K562 (cell line): ENCODE data around the gene LOXL3. TPM values are rescaled to one million over a fixed set of nuclear protein-coding genes. Genes with fewer than 3 reads are reported as not detected.
A peak's percentile ranks its signal among the peaks of the same experiment; 100 is the strongest.

ENCODE experiments used
- CREB3 ChIP-seq: fragments of 450-650 bp; conservative IDR thresholded peaks from 2 replicates; pipeline ENCODE4 v1.6.1; 2016; ENCODE audit warnings: missing genetic modification characterization, low read depth, mild to moderate bottlenecking, missing compliant biosample characterization, moderate library complexity
- CREB3L1 ChIP-seq: fragments of 450-650 bp; IDR thresholded peaks from 2 replicates; pipeline ENCODE4 v1.6.1; 2014; ENCODE audit warnings: low read depth, mild to moderate bottlenecking, moderate library complexity, borderline replicate concordance
- HMG20A ChIP-seq: fragments of 450-650 bp; formaldehyde crosslinking; conservative IDR thresholded peaks from 2 replicates; pipeline ENCODE4 v1.4.0; 2020; ENCODE audit warnings: mild to moderate bottlenecking, mixed read lengths
- NFIC ChIP-seq: fragments of 450-650 bp; IDR thresholded peaks from 2 replicates; pipeline ENCODE4 v1.6.1; 2017; ENCODE audit warnings: mild to moderate bottlenecking, inconsistent platforms
- NR0B1 ChIP-seq: fragments of 450-650 bp; IDR thresholded peaks from one replicate; pipeline ENCODE4 v1.6.1; 2018; ENCODE audit warnings: mild to moderate bottlenecking, moderate library complexity; ENCODE audit not compliant: partially characterized antibody
- PRDM10 ChIP-seq: fragments of 450-650 bp; IDR thresholded peaks from 2 replicates; pipeline ENCODE4 v1.6.1; 2018; ENCODE audit not compliant: partially characterized antibody
- RBM22 ChIP-seq: fragments of 200-400 bp; formaldehyde crosslinking; IDR thresholded peaks from 2 replicates; pipeline ENCODE4 v1.6.1; 2018; ENCODE audit warnings: low read length, low read depth; ENCODE audit not compliant: poor library complexity, severe bottlenecking
- YBX1 ChIP-seq: fragments of 450-650 bp; IDR thresholded peaks from 2 replicates; pipeline ENCODE4 v1.7.1; 2016; ENCODE audit warnings: mild to moderate bottlenecking
- ZNF140 ChIP-seq: fragments of 250-450 bp; sonication (Bioruptor Pico); IDR thresholded peaks from 2 replicates; pipeline ENCODE4 v1.8.0; 2021; ENCODE audit warnings: moderate library complexity, mild to moderate bottlenecking, inconsistent platforms
- polyA plus RNA-seq, 8 experiments: library from polyadenylated mRNA; depleted of rRNA in 4 of 8; stranded (reverse) in 5 of 8; unstranded in 3 of 8; fragments of >200 nt; fragmentation: Nextera tagmentation in 2 of 8; fragmentation: Illumina TruSeq in 1 of 8; extraction: Ambion mirVana in 2 of 8; extraction: Trizol in 1 of 8; gene quantifications; 2 replicates each; pipeline versions ENCODE4 v1.2.1 to v1.2.3, GENCODE V29; 2011 to 2014; ENCODE audit warnings: inconsistent platforms in 1 of 8, missing spikeins in 1 of 8
- total RNA-seq, 7 experiments: library from RNA; depleted of rRNA in 6 of 7; stranded (reverse); fragments of >200 nt in 6 of 7; fragmentation: Illumina TruSeq in 2 of 7; extraction: Trizol in 2 of 7; gene quantifications; 2 replicates each; pipeline versions ENCODE4 v1.2.1 to v1.2.3, GENCODE V29; 2011 to 2021; ENCODE audit warnings: low replicate concordance in 1 of 7

LOXL3 gene
- total and polyA plus RNA-seq, 9 of the 15 experiments (the other 6 are each of a cell fraction or from before 2014, with no cell fraction given) = 0.22 to 0.99 (median 0.31) TPM

- no peak for TF ChIP-seq NR0B1
- no peak for TF ChIP-seq CREB3 (tag)
- TF ChIP-seq RBM22 = no peak
- TF ChIP-seq PRDM10 = no peak
- TF ChIP-seq CREB3L1 = peak; percentile 45; the same call in 1 of the 2 replicates
- TF ChIP-seq NFIC = 0 out of 2 replicates have a peak, but pooled peaks have one; percentile 23
- no peak for TF ChIP-seq YBX1
- TF ChIP-seq ZNF140 (CRISPR knock-in tag) = no peak
- TF ChIP-seq HMG20A (CRISPR knock-in tag) = no peak
Measured at GRCh38 chr2:74548900-74549826, 4.6 kb downstream of the LOXL3 start (continued).
